ENCODE data around the gene RCAN3. TPM values are rescaled to one million over a fixed set of nuclear protein-coding genes. Genes with fewer than 3 reads are reported as not detected.

RCAN3 gene
- total and polyA plus RNA-seq, 9 of the 15 experiments (the other 6 are each of a cell fraction or from before 2014, with no cell fraction given), result 0.10 to 1.4 (median 0.43) TPM

- TF ChIP-seq MITF (IDR thresholded peaks at IDR 0.05) (no peak), CAMTA2 (CRISPR knock-in tag; conservative IDR thresholded peaks at IDR 0.05) (no peak), ZFP36 (IDR thresholded peaks at IDR 0.05; ENCODE audit: low read depth, low read length, partially characterized antibody) (no peak), CREM (IDR thresholded peaks at IDR 0.05; ENCODE audit: low read depth) (0 out of 2 replicates have a peak, but pooled peaks have one; percentile 34), ZNF398 (CRISPR knock-in tag; IDR thresholded peaks at IDR 0.05) (no peak), SMARCC2 (IDR thresholded peaks at IDR 0.05; ENCODE audit: low read depth) (no peak), EP300 (IDR thresholded peaks at IDR 0.05; ENCODE audit: low read length) (no peak), SMARCE1 (IDR thresholded peaks at IDR 0.05) (no peak), POLR2A (conservative IDR thresholded peaks at IDR 0.05) (no peak), SNIP1 (IDR thresholded peaks at IDR 0.05; ENCODE audit: low read depth) (no peak), NCOA2 (IDR thresholded peaks at IDR 0.05; ENCODE audit: partially characterized antibody in 2 of 2) (no peak), ZNF507 (tag; conservative IDR thresholded peaks at IDR 0.05) (no peak), KDM2B (CRISPR knock-in tag; IDR thresholded peaks at IDR 0.05) (no peak), BCL6 (CRISPR knock-in tag; IDR thresholded peaks at IDR 0.05) (no peak), PPARD (CRISPR knock-in tag; IDR thresholded peaks at IDR 0.05) (no peak), ATF1 (CRISPR knock-in tag; IDR thresholded peaks at IDR 0.05) (no peak), ATF1 (tag; IDR thresholded peaks at IDR 0.05) (no peak)
- TF ChIP-seq, protein P1, sequence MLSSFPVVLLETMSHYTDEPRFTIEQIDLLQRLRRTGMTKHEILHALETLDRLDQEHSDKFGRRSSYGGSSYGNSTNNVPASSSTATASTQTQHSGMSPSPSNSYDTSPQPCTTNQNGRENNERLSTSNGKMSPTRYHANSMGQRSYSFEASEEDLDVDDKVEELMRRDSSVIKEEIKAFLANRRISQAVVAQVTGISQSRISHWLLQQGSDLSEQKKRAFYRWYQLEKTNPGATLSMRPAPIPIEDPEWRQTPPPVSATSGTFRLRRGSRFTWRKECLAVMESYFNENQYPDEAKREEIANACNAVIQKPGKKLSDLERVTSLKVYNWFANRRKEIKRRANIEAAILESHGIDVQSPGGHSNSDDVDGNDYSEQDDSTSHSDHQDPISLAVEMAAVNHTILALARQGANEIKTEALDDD (IDR thresholded peaks at IDR 0.05), result no peak
- TF ChIP-seq, protein P2, sequence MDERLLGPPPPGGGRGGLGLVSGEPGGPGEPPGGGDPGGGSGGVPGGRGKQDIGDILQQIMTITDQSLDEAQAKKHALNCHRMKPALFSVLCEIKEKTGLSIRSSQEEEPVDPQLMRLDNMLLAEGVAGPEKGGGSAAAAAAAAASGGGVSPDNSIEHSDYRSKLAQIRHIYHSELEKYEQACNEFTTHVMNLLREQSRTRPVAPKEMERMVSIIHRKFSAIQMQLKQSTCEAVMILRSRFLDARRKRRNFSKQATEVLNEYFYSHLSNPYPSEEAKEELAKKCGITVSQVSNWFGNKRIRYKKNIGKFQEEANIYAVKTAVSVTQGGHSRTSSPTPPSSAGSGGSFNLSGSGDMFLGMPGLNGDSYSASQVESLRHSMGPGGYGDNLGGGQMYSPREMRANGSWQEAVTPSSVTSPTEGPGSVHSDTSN (CRISPR knock-in tag; IDR thresholded peaks at IDR 0.05; ENCODE audit: low read depth), result no peak
- TF ChIP-seq, protein P2 (tag; conservative IDR thresholded peaks at IDR 0.05; ENCODE audit: low read depth), result no peak
Observed at GRCh38 chr1:24586970-24587820, 84.6 kb downstream of the RCAN3 start (continued).

Data from K562 (cell line).